SU-DHL-6 (cell line): ENCODE results near the gene IFFO2.

ENCODE experiments used
- CTCF ChIP-seq: fragments of 200-600 bp; sonication (generic); IDR thresholded peaks from one replicate; pipeline ENCODE4 v1.5.1; 2017; ENCODE audit warnings: antibody characterized with exemption, mild to moderate bottlenecking, low read length, moderate library complexity; ENCODE audit not compliant: insufficient read depth, poor library complexity, severe bottlenecking
- EZH2phosphoT487 ChIP-seq: fragments of 200-600 bp; sonication (generic), shearing (Covaris generic); conservative IDR thresholded peaks from 2 replicates; pipeline ENCODE4 v1.6.1; 2018; ENCODE audit warnings: mild to moderate bottlenecking, antibody characterized with exemption, low read length, moderate library complexity, mixed read lengths

GRCh38 chr1:19003371-19004290 lies 47.2 kb upstream of the IFFO2 start:
- TF ChIP-seq CTCF (no peak), EZH2phosphoT487 (no peak)
